ENCODE results near the gene MAEA.

DNA sequence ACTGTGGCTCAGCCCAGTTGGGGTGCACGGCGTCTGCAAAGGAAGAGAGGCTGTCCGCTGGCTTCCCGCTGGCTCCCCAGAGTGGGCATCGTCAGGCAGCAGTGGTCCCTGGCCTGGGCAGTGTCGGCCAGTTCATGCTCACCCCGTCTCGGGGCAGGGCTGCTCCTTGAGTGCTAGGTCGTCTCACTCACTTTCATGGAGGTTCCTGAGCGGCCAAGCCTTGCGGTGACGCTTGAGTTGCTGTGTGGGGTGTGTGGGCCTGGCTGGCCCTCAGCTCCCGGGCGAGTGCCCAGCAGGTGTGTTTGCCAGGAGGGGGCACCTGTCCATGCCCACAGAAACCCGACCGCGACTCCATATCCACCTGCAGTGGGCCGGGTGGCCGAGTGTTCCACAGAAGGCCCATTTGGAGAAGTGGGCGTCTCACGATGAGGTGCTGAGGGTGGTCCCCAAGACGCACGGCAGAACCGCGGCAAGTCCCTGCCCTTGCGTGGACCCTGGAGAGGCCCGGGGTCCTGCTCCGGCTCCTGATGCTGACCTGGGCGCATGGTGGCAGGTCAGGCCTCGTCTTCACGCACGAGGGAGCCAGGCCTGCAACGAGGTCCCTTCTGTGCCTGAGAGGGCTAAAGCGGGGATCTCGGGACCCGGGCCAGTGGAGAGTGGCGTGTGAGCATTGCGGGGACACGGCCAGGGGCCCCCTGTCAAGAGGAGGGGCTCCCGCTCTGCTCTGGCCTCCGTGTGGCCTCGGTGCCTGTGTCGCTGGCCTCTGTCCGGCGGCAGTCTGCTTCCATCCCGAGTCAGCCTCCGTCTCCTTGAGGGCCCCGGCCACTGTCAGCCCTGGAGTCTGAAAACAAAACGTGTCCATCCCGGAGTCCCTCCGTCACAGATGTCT is 38.8 kb downstream of the MAEA start:
- TF ChIP-seq, protein P1, sequence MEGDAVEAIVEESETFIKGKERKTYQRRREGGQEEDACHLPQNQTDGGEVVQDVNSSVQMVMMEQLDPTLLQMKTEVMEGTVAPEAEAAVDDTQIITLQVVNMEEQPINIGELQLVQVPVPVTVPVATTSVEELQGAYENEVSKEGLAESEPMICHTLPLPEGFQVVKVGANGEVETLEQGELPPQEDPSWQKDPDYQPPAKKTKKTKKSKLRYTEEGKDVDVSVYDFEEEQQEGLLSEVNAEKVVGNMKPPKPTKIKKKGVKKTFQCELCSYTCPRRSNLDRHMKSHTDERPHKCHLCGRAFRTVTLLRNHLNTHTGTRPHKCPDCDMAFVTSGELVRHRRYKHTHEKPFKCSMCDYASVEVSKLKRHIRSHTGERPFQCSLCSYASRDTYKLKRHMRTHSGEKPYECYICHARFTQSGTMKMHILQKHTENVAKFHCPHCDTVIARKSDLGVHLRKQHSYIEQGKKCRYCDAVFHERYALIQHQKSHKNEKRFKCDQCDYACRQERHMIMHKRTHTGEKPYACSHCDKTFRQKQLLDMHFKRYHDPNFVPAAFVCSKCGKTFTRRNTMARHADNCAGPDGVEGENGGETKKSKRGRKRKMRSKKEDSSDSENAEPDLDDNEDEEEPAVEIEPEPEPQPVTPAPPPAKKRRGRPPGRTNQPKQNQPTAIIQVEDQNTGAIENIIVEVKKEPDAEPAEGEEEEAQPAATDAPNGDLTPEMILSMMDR (IDR thresholded peaks at IDR 0.05): no peak
- TF ChIP-seq POLR2A (IDR thresholded peaks at IDR 0.05): no peak

Data from tibial nerve (tissue), 3 donors.